Spleen (tissue), 7 donors: ENCODE results near the gene CIDEA.
"Not testable (repeated sequence)": the region's sequence is repeated elsewhere in the genome, so short reads cannot be mapped to it uniquely, and the experiment has no call there.

Experiments
- CTCF ChIP-seq, 11 experiments: fragments of 200-600 bp in 7 of 11; fragments of 450-650 bp in 4 of 11; sonication (generic) in 4 of 11; IDR thresholded peaks in 8 of 11; conservative IDR thresholded peaks in 3 of 11; 1 replicate in 7 of 11; 2 replicates in 4 of 11; pipeline versions ENCODE4 v1.4.0 to v1.8.0; 2016 to 2021; ENCODE audit warnings: antibody characterized with exemption in 11 of 11, inconsistent platforms in 4 of 11, mild to moderate bottlenecking in 1 of 11
- POLR2A ChIP-seq, 3 donors: fragments of 450-650 bp; IDR thresholded peaks; one replicate each; pipeline ENCODE4 v1.5.1; 2017; ENCODE audit warnings: antibody characterized with exemption in 3 of 3, mild to moderate bottlenecking in 1 of 3
- POLR2AphosphoS5 ChIP-seq, 3 donors: sonication (generic); formaldehyde crosslinking; IDR thresholded peaks; one replicate each; pipeline ENCODE4 v1.5.1; 2017; ENCODE audit warnings: antibody characterized with exemption in 3 of 3
- donor health status: DM: no; HTN: no; CAD: no; lungs with moderate emphysema.
- donor health status: DM: no; HTN: no; CAD: no.
- donor health status: DM: no; HTN: no; CAD: no.

DNA sequence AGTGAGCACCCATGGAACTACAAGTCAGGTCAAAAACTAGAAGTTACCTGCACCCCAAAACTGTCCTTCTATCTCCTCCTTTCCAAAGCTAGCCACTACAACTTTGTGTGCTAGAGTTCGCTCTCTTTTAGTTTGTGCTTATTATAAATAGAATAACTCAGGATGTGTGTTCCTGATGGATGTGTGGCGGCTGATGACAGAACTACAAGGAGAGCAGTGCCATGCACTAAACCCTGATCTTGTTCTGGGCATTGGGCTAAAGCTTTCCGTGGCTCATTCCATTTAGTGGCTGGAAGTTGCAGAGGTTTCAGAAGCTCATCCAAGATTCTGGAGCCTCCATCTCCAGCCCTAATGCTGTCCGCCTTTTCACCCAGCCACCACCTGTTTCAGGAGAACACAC is 37.7 kb upstream of the CIDEA start:
- TF ChIP-seq CTCF (IDR thresholded peaks at IDR 0.05 in 8 of 11, conservative IDR thresholded peaks at IDR 0.05 in 3 of 11); POLR2A (IDR thresholded peaks at IDR 0.05); POLR2AphosphoS5 (IDR thresholded peaks at IDR 0.05): not testable (repeated sequence)
